BLaER1 (cell line): ENCODE data around the gene PHLDB2.
"Not testable (repeated sequence)": the region's sequence is repeated elsewhere in the genome, so short reads cannot be mapped to it uniquely, and the experiment has no call there.

ENCODE experiments used
- H3K27ac ChIP-seq: shearing (Covaris generic); formaldehyde crosslinking; 2 replicates; pipeline ENCODE4 v1.8.1; 2022
- H3K27me3 ChIP-seq: shearing (Covaris generic); formaldehyde crosslinking; 2 replicates; pipeline ENCODE4 v1.8.1; 2022
- H3K36me3 ChIP-seq: shearing (Covaris generic); formaldehyde crosslinking; 2 replicates; pipeline ENCODE4 v1.8.1; 2022
- H3K4me1 ChIP-seq: shearing (Covaris generic); formaldehyde crosslinking; 2 replicates; pipeline ENCODE4 v1.8.1; 2022
- H3K4me2 ChIP-seq: shearing (Covaris generic); formaldehyde crosslinking; 2 replicates; pipeline ENCODE4 v1.8.1; 2022
- H3K4me3 ChIP-seq: shearing (Covaris generic); formaldehyde crosslinking; 2 replicates; pipeline ENCODE4 v1.8.1; 2022
- H3K9ac ChIP-seq: shearing (Covaris generic); formaldehyde crosslinking; 2 replicates; pipeline ENCODE4 v1.8.1; 2022
- H3K9me3 ChIP-seq: shearing (Covaris generic); formaldehyde crosslinking; 2 replicates; pipeline ENCODE4 v1.8.1; 2022
- H4K20me1 ChIP-seq: shearing (Covaris generic); formaldehyde crosslinking; 2 replicates; pipeline ENCODE4 v1.8.1; 2022
- Cebpa-rat ChIP-seq: shearing (Covaris generic); IDR thresholded peaks from 2 replicates; pipeline ENCODE4 v1.8.1; 2022

PHLDB2 gene

GRCh38 chr3:111859061-111859973 lies at the start of gene PHLDB2:
PHLDB2 (plus strand) TSS chr3:111859265; CDS start chr3:111884078, 24,813 bp downstream.
- Histone ChIP-seq H3K9me3 (no peaks in the 10 kb centered on the region), H3K4me2 (peak within 1 kb of the TSS; percentile 84), H3K9ac (peak within 1 kb of the TSS; percentile 91), H3K27ac (peak within 1 kb of the TSS; percentile 93), H3K4me1 (peaks cover 43% of the 10 kb centered on the region), H3K4me3 (peak within 1 kb of the TSS; percentile 80), H3K36me3 (no peaks in the 10 kb centered on the region), H3K27me3 (no peaks in the 10 kb centered on the region), H4K20me1 (no peaks in the 10 kb centered on the region)
- no peak for TF ChIP-seq Cebpa-rat

GRCh38 chr3:111810909-111811308 lies 48.2 kb upstream of the PHLDB2 start:
- Histone ChIP-seq H3K9me3 (peaks cover 15% of the 10 kb centered on the region), H3K27ac (no peak overlapping the region), H3K9ac (no peak overlapping the region), H3K4me2 (no peak overlapping the region), H3K4me3 (no peak overlapping the region), H3K4me1 (no peaks in the 10 kb centered on the region), H4K20me1 (no peaks in the 10 kb centered on the region), H3K36me3 (no peaks in the 10 kb centered on the region), H3K27me3 (no peaks in the 10 kb centered on the region)
- TF ChIP-seq Cebpa-rat = no peak

- Histone ChIP-seq H3K4me3 (no peak overlapping the region), H3K4me1 (no peaks in the 10 kb centered on the region), H3K4me2 (no peak overlapping the region), H3K36me3 (no peaks in the 10 kb centered on the region), H3K9ac (no peak overlapping the region), H3K9me3 (peaks cover 24% of the 10 kb centered on the region), H3K27ac (no peak overlapping the region), H4K20me1 (no peaks in the 10 kb centered on the region), H3K27me3 (no peaks in the 10 kb centered on the region)
- no peak for TF ChIP-seq Cebpa-rat
Measured at GRCh38 chr3:111811811-111812210, 47.3 kb upstream of the PHLDB2 start.

GRCh38 chr3:111812701-111813100 lies 46.4 kb upstream of the PHLDB2 start:
- peaks cover 26% of the 10 kb centered on the region for H3K9me3 ChIP-seq
- H4K20me1 ChIP-seq = no peaks in the 10 kb centered on the region
- no peak overlapping the region for H3K4me3 ChIP-seq
- H3K4me2 ChIP-seq = no peak overlapping the region
- H3K27me3 ChIP-seq = no peaks in the 10 kb centered on the region
- no peak overlapping the region for H3K9ac ChIP-seq
- TF ChIP-seq Cebpa-rat = no peak
- H3K27ac ChIP-seq = no peak overlapping the region
- H3K36me3 ChIP-seq = no peaks in the 10 kb centered on the region
- no peaks in the 10 kb centered on the region for H3K4me1 ChIP-seq

GRCh38 chr3:111813441-111813840 lies 45.6 kb upstream of the PHLDB2 start:
- peaks cover 29% of the 10 kb centered on the region for H3K9me3 ChIP-seq

GRCh38 chr3:111813979-111814378 lies 45.1 kb upstream of the PHLDB2 start:
- Histone ChIP-seq H3K9ac (no peak overlapping the region), H3K27ac (no peak overlapping the region), H3K4me1 (no peaks in the 10 kb centered on the region), H3K4me3 (no peak overlapping the region), H3K27me3 (no peaks in the 10 kb centered on the region), H3K9me3 (peaks cover 32% of the 10 kb centered on the region), H4K20me1 (no peaks in the 10 kb centered on the region), H3K4me2 (no peak overlapping the region), H3K36me3 (no peaks in the 10 kb centered on the region)
- TF ChIP-seq Cebpa-rat = no peak

More at GRCh38 chr3:111813441-111813840, 45.6 kb upstream of the PHLDB2 start:
- no peak for TF ChIP-seq Cebpa-rat
- Histone ChIP-seq H3K27me3 (no peaks in the 10 kb centered on the region), H3K9ac (no peak overlapping the region), H3K4me2 (no peak overlapping the region), H3K4me3 (no peak overlapping the region), H3K27ac (no peak overlapping the region), H4K20me1 (no peaks in the 10 kb centered on the region), H3K36me3 (no peaks in the 10 kb centered on the region), H3K4me1 (no peaks in the 10 kb centered on the region)

GRCh38 chr3:111816771-111817170 lies 42.3 kb upstream of the PHLDB2 start:
- H3K4me3 ChIP-seq, H3K4me1 ChIP-seq, H4K20me1 ChIP-seq, H3K27ac ChIP-seq, H3K4me2 ChIP-seq, H3K27me3 ChIP-seq, H3K36me3 ChIP-seq, H3K9ac ChIP-seq: not testable (repeated sequence)
- peaks cover 50% of the 10 kb centered on the region for H3K9me3 ChIP-seq

GRCh38 chr3:111819927-111820326 lies 39.1 kb upstream of the PHLDB2 start:
- H3K9me3 ChIP-seq = peaks cover 45% of the 10 kb centered on the region
- H3K4me1 ChIP-seq = peaks cover 12% of the 10 kb centered on the region
- H3K4me3 ChIP-seq = no peak overlapping the region
- no peaks in the 10 kb centered on the region for H3K27me3 ChIP-seq
- H3K4me2 ChIP-seq = no peak overlapping the region
- TF ChIP-seq Cebpa-rat = no peak
- H3K27ac ChIP-seq = no peak overlapping the region
- no peaks in the 10 kb centered on the region for H3K36me3 ChIP-seq
- no peaks in the 10 kb centered on the region for H4K20me1 ChIP-seq
- no peak overlapping the region for H3K9ac ChIP-seq

- Histone ChIP-seq H3K36me3 (no peaks in the 10 kb centered on the region), H3K4me3 (no peak overlapping the region), H3K27me3 (no peaks in the 10 kb centered on the region), H3K9ac (no peak overlapping the region), H3K9me3 (peaks cover 38% of the 10 kb centered on the region), H4K20me1 (no peaks in the 10 kb centered on the region), H3K27ac (no peak overlapping the region), H3K4me1 (peaks cover 18% of the 10 kb centered on the region), H3K4me2 (no peak overlapping the region)
- TF ChIP-seq Cebpa-rat = no peak
Measured at GRCh38 chr3:111820651-111821050, 38.4 kb upstream of the PHLDB2 start.

- H3K4me1 ChIP-seq = peaks cover 18% of the 10 kb centered on the region
- H4K20me1 ChIP-seq = no peaks in the 10 kb centered on the region
- TF ChIP-seq Cebpa-rat = no peak
- H3K27ac ChIP-seq = no peak overlapping the region
- no peak overlapping the region for H3K9ac ChIP-seq
- no peaks in the 10 kb centered on the region for H3K27me3 ChIP-seq
- no peak overlapping the region for H3K4me2 ChIP-seq
- H3K4me3 ChIP-seq = no peak overlapping the region
- H3K36me3 ChIP-seq = no peaks in the 10 kb centered on the region
- peaks cover 25% of the 10 kb centered on the region for H3K9me3 ChIP-seq
Measured at GRCh38 chr3:111821891-111822290, 37.2 kb upstream of the PHLDB2 start.
